Hematopoietic multipotent progenitor cell treated with erythropoietin and hydrocortisone succinate and interleukin-3 and kit ligand, for 4 days (in vitro differentiated cells): ENCODE data around the gene GAGE1.
"Not testable (repeated sequence)": the region's sequence is repeated elsewhere in the genome, so short reads cannot be mapped to it uniquely, and the experiment has no call there.

Experiments
- DNase-seq: peaks from one replicate; pipeline ENCODE4 v3.0.0-alpha.2; 2015

Gene GAGE1

GRCh38 chrX:49598720-49599119 is at the start of gene GAGE1:
Gene GAGE1 (plus strand): TSS chrX:49599020. CDS start chrX:49600175, 1,155 bp downstream.
- not testable (repeated sequence) for DNase-seq

- not testable (repeated sequence) for DNase-seq
These were observed 47.8 kb upstream of the GAGE1 start, which contains the start of gene GAGE12E for GRCh38 chrX:49550989-49551388. Gene GAGE12E (plus strand): TSS chrX:49551289. CDS start chrX:49552444, 1,155 bp downstream.

- DNase-seq, result not testable (repeated sequence)
These were observed 38.3 kb upstream of the GAGE1 start, which contains the start of gene GAGE12F for GRCh38 chrX:49560542-49560941. Gene GAGE12F (plus strand): TSS chrX:49560842. CDS start chrX:49561997, 1,155 bp downstream.

GRCh38 chrX:49568728-49569127 is 30.1 kb upstream of the GAGE1 start:
- DNase-seq, result not testable (repeated sequence)

GRCh38 chrX:49569152-49569551 is 29.7 kb upstream of the GAGE1 start:
- DNase-seq, result not testable (repeated sequence)

GRCh38 chrX:49570100-49570499 is 28.7 kb upstream of the GAGE1 start, which contains the start of gene GAGE12G:
Gene GAGE12G (plus strand): TSS chrX:49570400. CDS start chrX:49571555, 1,155 bp downstream.
- not testable (repeated sequence) for DNase-seq

- not testable (repeated sequence) for DNase-seq
These were observed 19.2 kb upstream of the GAGE1 start, which contains the start of gene GAGE12H for GRCh38 chrX:49579649-49580048. Gene GAGE12H (plus strand): TSS chrX:49579949. CDS start chrX:49581104, 1,155 bp downstream.

GRCh38 chrX:49589196-49589595 is 9.6 kb upstream of the GAGE1 start, which contains the start of gene GAGE2A:
Gene GAGE2A (plus strand): TSS chrX:49589496. CDS start chrX:49590651, 1,155 bp downstream.
- not testable (repeated sequence) for DNase-seq

- not testable (repeated sequence) for DNase-seq
These were observed 8.9 kb upstream of the GAGE1 start for GRCh38 chrX:49589769-49590478.

GRCh38 chrX:49590488-49590887 is 8.3 kb upstream of the GAGE1 start:
- DNase-seq, result not testable (repeated sequence)

GRCh38 chrX:49610718-49611310 is 12.0 kb downstream of the GAGE1 start:
- DNase-seq, result peak; percentile 0

- no peak for DNase-seq
These were observed 19.8 kb downstream of the GAGE1 start for GRCh38 chrX:49618574-49618973.

GRCh38 chrX:49627086-49627777 is 28.4 kb downstream of the GAGE1 start:
- DNase-seq, result peak; percentile 53

GRCh38 chrX:49644991-49645637 is 46.3 kb downstream of the GAGE1 start:
- no peak for DNase-seq

- DNase-seq, result no peak
These were observed 57.7 kb downstream of the GAGE1 start for GRCh38 chrX:49656533-49656932.
